ENCODE measurements around the gene SLC7A6OS. TPM values are rescaled to one million over a fixed set of nuclear protein-coding genes. Genes with fewer than 3 reads are reported as not detected.

Gene SLC7A6OS
- total and polyA plus RNA-seq, 2 experiments from 2014 or later, result 8.8 to 18.9 TPM

DNA sequence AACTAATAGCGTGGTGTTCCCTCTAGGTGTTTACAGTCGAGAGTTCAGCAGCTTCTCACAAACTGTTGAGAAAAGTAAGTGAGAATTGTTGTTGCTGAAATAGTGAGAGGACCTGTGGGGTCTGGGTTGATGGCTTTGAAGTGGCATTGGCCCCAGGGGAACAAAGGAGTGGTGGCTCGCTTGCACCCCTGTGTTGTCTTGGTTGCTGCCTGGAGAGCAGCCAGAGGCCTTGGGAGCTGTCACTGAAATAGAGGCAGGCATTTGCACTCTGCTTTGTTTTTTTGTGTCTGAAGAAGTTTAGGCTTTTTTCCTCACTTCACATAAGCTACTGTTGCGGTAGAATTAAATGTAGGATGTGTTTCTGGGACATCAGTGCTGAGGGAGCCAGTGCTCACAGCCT lies 36.9 kb upstream of the SLC7A6OS start:
- Histone ChIP-seq H4K20me1 (ENCODE audit: insufficient read depth, poor library complexity, severe bottlenecking) (no peaks in the 10 kb centered on the region), H3K4me3 (no peak overlapping the region), H3K9me3 (ENCODE audit: low read depth) (no peaks in the 10 kb centered on the region), H3K9me2 (replicated peaks; ENCODE audit: insufficient read depth) (no peaks in the 10 kb centered on the region), H3K79me2 (peaks cover 3% of the 10 kb centered on the region), H3K27ac (no peak overlapping the region), H3K4me2 (no peak overlapping the region), H3K4me1 (ENCODE audit: insufficient read depth) (peaks cover 9% of the 10 kb centered on the region), H2AFZ (no peak overlapping the region), H3K27me3 (no peaks in the 10 kb centered on the region), H3K36me3 (replicated peaks; ENCODE audit: insufficient read depth, low read depth) (no peaks in the 10 kb centered on the region)
- WGBS (ENCODE audit: low lambda C conversion rate, missing lambda C conversion rate), result 86% methylated on average over 4 of the region's 4 CpGs
- DNase-seq (ENCODE audit: low spot score), result no peak
- TF ChIP-seq, protein P1, sequence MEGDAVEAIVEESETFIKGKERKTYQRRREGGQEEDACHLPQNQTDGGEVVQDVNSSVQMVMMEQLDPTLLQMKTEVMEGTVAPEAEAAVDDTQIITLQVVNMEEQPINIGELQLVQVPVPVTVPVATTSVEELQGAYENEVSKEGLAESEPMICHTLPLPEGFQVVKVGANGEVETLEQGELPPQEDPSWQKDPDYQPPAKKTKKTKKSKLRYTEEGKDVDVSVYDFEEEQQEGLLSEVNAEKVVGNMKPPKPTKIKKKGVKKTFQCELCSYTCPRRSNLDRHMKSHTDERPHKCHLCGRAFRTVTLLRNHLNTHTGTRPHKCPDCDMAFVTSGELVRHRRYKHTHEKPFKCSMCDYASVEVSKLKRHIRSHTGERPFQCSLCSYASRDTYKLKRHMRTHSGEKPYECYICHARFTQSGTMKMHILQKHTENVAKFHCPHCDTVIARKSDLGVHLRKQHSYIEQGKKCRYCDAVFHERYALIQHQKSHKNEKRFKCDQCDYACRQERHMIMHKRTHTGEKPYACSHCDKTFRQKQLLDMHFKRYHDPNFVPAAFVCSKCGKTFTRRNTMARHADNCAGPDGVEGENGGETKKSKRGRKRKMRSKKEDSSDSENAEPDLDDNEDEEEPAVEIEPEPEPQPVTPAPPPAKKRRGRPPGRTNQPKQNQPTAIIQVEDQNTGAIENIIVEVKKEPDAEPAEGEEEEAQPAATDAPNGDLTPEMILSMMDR (IDR thresholded peaks at IDR 0.05; ENCODE audit: poor library complexity), result no peak
- TF ChIP-seq EZH2phosphoT487 (IDR thresholded peaks at IDR 0.05; ENCODE audit: low read depth, severe bottlenecking, unreplicated experiment) (no peak), EZH2 (IDR thresholded peaks at IDR 0.05; ENCODE audit: borderline replicate concordance) (no peak)

DNA sequence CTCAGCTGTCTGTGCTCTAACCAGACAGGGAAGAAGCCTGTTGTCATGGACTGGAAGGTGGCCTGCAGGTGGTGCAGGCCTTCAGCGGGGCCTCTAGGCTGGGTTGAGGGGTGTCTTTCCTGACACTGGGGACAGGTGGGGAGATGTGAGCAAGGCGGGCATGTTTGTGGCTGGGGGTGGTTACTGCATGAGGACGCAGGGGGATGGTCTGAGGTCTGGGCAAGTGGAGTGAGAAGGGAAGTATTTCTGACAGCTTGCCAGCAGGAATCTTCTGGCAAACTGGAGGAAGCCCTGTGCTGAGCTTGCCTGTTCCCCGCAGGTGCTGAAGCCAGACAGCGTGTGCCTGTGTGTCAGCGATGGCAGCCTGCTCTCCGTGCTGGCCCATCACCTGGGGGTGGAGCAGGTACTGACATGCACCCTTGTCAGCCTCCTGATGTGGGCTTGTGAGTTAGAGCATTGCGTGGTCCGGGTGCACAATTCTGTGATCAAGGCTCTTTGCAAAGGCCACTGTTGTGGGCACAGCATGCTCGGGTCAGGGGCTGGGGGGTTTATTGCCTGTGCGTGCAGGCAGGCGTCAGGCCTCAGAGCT lies 36.2 kb upstream of the SLC7A6OS start:
- DNase-seq (ENCODE audit: low spot score), result no peak
- 85% methylated on average over 12 of the region's 12 CpGs for WGBS (ENCODE audit: low lambda C conversion rate, missing lambda C conversion rate)
- TF ChIP-seq, protein P1 (IDR thresholded peaks at IDR 0.05; ENCODE audit: poor library complexity), result no peak
- TF ChIP-seq EZH2phosphoT487 (IDR thresholded peaks at IDR 0.05; ENCODE audit: low read depth, severe bottlenecking, unreplicated experiment), result no peak
- no peak for TF ChIP-seq EZH2 (IDR thresholded peaks at IDR 0.05; ENCODE audit: borderline replicate concordance)

DNA sequence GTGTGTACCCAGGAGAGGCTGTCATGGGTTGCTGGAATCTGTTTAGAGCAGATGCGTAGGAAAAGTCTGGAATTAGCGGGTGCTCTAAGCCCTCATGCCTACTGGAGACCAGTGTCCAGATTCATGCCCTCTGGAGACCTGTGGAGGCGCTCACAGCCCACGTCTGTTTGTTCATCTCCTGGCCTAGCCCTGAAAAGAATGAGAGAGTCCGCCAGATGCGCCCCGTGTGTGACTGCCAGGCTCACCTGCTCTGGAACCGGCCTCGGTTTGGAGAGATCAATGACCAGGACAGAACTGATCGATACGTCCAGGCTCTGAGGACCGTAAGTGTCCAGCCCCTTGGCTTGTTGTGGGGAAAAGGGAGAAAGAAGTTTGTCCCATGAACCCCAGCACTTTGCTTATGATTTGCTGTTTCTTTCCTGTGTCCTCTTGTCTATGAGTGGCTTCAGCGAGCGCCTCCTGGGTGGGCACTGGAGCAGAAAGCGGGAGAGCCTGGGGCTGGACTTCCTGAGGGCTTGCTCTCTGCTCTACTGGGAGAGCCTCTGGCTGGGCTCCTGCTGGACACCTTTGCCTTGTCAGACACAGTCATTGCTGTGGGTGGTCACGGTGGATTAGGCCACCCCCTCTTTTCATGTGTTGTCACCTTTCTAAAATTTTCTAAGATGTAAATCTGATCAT lies 35.4 kb upstream of the SLC7A6OS start:
- H3K27ac ChIP-seq, result no peak overlapping the region
- 96% methylated on average over 16 of the region's 16 CpGs for WGBS (ENCODE audit: low lambda C conversion rate, missing lambda C conversion rate)
- H2AFZ ChIP-seq, result no peak overlapping the region
- H3K4me2 ChIP-seq, result no peak overlapping the region
- H3K79me2 ChIP-seq, result peaks cover 3% of the 10 kb centered on the region
- H3K36me3 ChIP-seq (replicated peaks; ENCODE audit: insufficient read depth, low read depth), result no peaks in the 10 kb centered on the region
- no peak for TF ChIP-seq EZH2phosphoT487 (IDR thresholded peaks at IDR 0.05; ENCODE audit: low read depth, severe bottlenecking, unreplicated experiment)
- TF ChIP-seq EZH2 (IDR thresholded peaks at IDR 0.05; ENCODE audit: borderline replicate concordance), result no peak
- TF ChIP-seq, protein P1 (IDR thresholded peaks at IDR 0.05; ENCODE audit: poor library complexity), result no peak
- no peaks in the 10 kb centered on the region for H4K20me1 ChIP-seq (ENCODE audit: insufficient read depth, poor library complexity, severe bottlenecking)
- H3K9me3 ChIP-seq (ENCODE audit: low read depth), result no peaks in the 10 kb centered on the region
- no peaks in the 10 kb centered on the region for H3K27me3 ChIP-seq
- H3K4me3 ChIP-seq, result no peak overlapping the region
- no peaks in the 10 kb centered on the region for H3K9me2 ChIP-seq (replicated peaks; ENCODE audit: insufficient read depth)
- DNase-seq (ENCODE audit: low spot score), result no peak
- H3K4me1 ChIP-seq (ENCODE audit: insufficient read depth), result peaks cover 3% of the 10 kb centered on the region

More for the DNA sequence above, 36.2 kb upstream of the SLC7A6OS start:
- Histone ChIP-seq H3K4me3 (no peak overlapping the region), H3K27ac (no peak overlapping the region), H3K27me3 (no peaks in the 10 kb centered on the region), H3K4me1 (ENCODE audit: insufficient read depth) (peaks cover 9% of the 10 kb centered on the region), H3K79me2 (peaks cover 3% of the 10 kb centered on the region), H3K9me3 (ENCODE audit: low read depth) (no peaks in the 10 kb centered on the region), H3K4me2 (no peak overlapping the region), H4K20me1 (ENCODE audit: insufficient read depth, poor library complexity, severe bottlenecking) (no peaks in the 10 kb centered on the region), H3K36me3 (replicated peaks; ENCODE audit: insufficient read depth, low read depth) (no peaks in the 10 kb centered on the region), H3K9me2 (replicated peaks; ENCODE audit: insufficient read depth) (no peaks in the 10 kb centered on the region), H2AFZ (no peak overlapping the region)
